NCI-H146 (cell line): ENCODE measurements around the gene BLCAP.

Source experiments
- DNase-seq: peaks from one replicate; lab custom pipeline; 2025; lab: John Stamatoyannopoulos, UW

The BLCAP gene

GRCh38 chr20:37529214-37529967 is 1.7 kb upstream of the BLCAP start:
- no peak for DNase-seq

- DNase-seq, result no peak
Measured at GRCh38 chr20:37528446-37529213, 954 bp upstream of the BLCAP start.

- no peak for DNase-seq
Measured at GRCh38 chr20:37526839-37527637, 638 bp downstream of the BLCAP start.

GRCh38 chr20:37526238-37526838 is 1.3 kb downstream of the BLCAP start:
- DNase-seq, result peak; percentile 69

GRCh38 chr20:37525810-37526209 is 1.9 kb downstream of the BLCAP start:
- no peak for DNase-seq

GRCh38 chr20:37524859-37525708 is 2.6 kb downstream of the BLCAP start:
- no peak for DNase-seq

GRCh38 chr20:37523911-37524700 is 3.6 kb downstream of the BLCAP start:
- peak; percentile 41 for DNase-seq

- no peak for DNase-seq
Measured at GRCh38 chr20:37523012-37523391, 4.7 kb downstream of the BLCAP start.

- DNase-seq, result no peak
Measured at GRCh38 chr20:37522260-37523011, 5.2 kb downstream of the BLCAP start.

- DNase-seq, result no peak
Measured at GRCh38 chr20:37521061-37521771, 6.5 kb downstream of the BLCAP start, which contains the start of gene NNAT. Gene NNAT, plus strand, starts transcription at chr20:37521250. Its CDS starts 82 bp downstream, at chr20:37521332.

- no peak for DNase-seq
Measured at GRCh38 chr20:37520419-37520955, 7.2 kb downstream of the BLCAP start.

GRCh38 chr20:37519508-37520418 is 7.9 kb downstream of the BLCAP start:
- DNase-seq, result peak; percentile 96

GRCh38 chr20:37518606-37519507 is 8.8 kb downstream of the BLCAP start:
- peak; percentile 87 for DNase-seq

- DNase-seq, result no peak
Measured at GRCh38 chr20:37518059-37518458, 9.6 kb downstream of the BLCAP start.

- no peak for DNase-seq
Measured at GRCh38 chr20:37516811-37517750, 10.6 kb downstream of the BLCAP start.
